Measurements from ENCODE around the gene SOD2.

The SOD2 gene

DNA sequence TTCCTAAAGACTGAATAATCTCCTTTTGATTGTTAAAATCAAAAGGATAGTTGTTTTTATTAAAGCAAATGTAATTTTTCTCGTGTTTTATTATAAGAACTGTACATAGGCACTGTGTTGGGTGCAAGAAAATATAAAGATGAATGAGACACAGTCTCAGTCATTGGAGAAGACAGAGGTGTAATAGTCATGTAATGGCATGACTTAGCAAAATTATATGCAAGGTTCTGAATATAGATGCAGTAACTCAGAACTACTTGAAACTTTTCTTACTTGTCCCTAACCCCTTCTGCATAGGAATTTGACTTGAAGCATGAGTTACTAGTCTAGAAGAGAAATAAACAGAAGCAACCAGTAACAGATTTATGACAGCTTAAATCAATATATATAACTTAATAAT, 49.1 kb upstream of the SOD2 start:
- H3K9me3 ChIP-seq (ENCODE audit: control insufficient read depth, insufficient read depth, low read depth, low read length): no peaks in the 10 kb centered on the region
- H3K4me3 ChIP-seq (ENCODE audit: low read depth, low read length): no peak overlapping the region
- POLR2A ChIA-PET: interaction anchor here (1.3 kb wide), 1 partner anchor 19 kb away, joined by 5 read pairs; the partner anchor contains the start of gene ACAT2
- peaks cover 55 to 97% of the 10 kb centered on the region in 2 experiments for H3K36me3 ChIP-seq (ENCODE audit: control insufficient read depth in 2 of 2, insufficient read depth in 1 of 2, low read length in 2 of 2)
- CTCF ChIA-PET: interaction anchor here (1.8 kb wide), 1 partner anchor 50 kb away, joined by 7 read pairs; no protein-coding TSS in a partner anchor
- peaks cover 5% of the 10 kb centered on the region; the same call in 1 of the 2 replicates for H3K4me1 ChIP-seq (ENCODE audit: control insufficient read depth, insufficient read depth, low read length)
- H3K27ac ChIP-seq (ENCODE audit: extremely low read depth, low read depth, low read length): no peak overlapping the region
- TF ChIP-seq SP3 (tag by site-specific recombination; IDR thresholded peaks at IDR 0.05): no peak
- TF ChIP-seq FEZF1 (tag by site-specific recombination; IDR thresholded peaks at IDR 0.05): no peak
- TF ChIP-seq YY1 (tag by site-specific recombination; IDR thresholded peaks at IDR 0.05): no peak
- TF ChIP-seq ZNF146 (tag by site-specific recombination; IDR thresholded peaks at IDR 0.05): no peak
- TF ChIP-seq, protein P1, sequence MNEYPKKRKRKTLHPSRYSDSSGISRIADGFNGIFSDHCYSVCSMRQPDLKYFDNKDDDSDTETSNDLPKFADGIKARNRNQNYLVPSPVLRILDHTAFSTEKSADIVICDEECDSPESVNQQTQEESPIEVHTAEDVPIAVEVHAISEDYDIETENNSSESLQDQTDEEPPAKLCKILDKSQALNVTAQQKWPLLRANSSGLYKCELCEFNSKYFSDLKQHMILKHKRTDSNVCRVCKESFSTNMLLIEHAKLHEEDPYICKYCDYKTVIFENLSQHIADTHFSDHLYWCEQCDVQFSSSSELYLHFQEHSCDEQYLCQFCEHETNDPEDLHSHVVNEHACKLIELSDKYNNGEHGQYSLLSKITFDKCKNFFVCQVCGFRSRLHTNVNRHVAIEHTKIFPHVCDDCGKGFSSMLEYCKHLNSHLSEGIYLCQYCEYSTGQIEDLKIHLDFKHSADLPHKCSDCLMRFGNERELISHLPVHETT (tag by site-specific recombination; IDR thresholded peaks at IDR 0.05): no peak
- no peak for TF ChIP-seq BCL11A (tag by site-specific recombination; IDR thresholded peaks at IDR 0.05; ENCODE audit: low read depth)
- TF ChIP-seq ZSCAN23 (tag by site-specific recombination; IDR thresholded peaks at IDR 0.05): no peak
- TF ChIP-seq ZNF174 (tag by site-specific recombination; IDR thresholded peaks at IDR 0.05): no peak
- TF ChIP-seq ZNF670 (tag by site-specific recombination; IDR thresholded peaks at IDR 0.05; ENCODE audit: low read depth): no peak
- no peak for TF ChIP-seq ZNF121 (tag by site-specific recombination; IDR thresholded peaks at IDR 0.05)
- no peak for TF ChIP-seq SP2 (tag by site-specific recombination; IDR thresholded peaks at IDR 0.05)
- no peak for TF ChIP-seq ZNF621 (tag by site-specific recombination; IDR thresholded peaks at IDR 0.05)
- no peak for TF ChIP-seq WT1 (tag by site-specific recombination; IDR thresholded peaks at IDR 0.05)
- no peak for TF ChIP-seq ZNF266 (tag by site-specific recombination; IDR thresholded peaks at IDR 0.05; ENCODE audit: low read depth)
- TF ChIP-seq ZNF335 (tag by site-specific recombination; conservative IDR thresholded peaks at IDR 0.05): no peak
- no peak for TF ChIP-seq ZNF140 (tag by site-specific recombination; IDR thresholded peaks at IDR 0.05)
- TF ChIP-seq, protein P2, sequence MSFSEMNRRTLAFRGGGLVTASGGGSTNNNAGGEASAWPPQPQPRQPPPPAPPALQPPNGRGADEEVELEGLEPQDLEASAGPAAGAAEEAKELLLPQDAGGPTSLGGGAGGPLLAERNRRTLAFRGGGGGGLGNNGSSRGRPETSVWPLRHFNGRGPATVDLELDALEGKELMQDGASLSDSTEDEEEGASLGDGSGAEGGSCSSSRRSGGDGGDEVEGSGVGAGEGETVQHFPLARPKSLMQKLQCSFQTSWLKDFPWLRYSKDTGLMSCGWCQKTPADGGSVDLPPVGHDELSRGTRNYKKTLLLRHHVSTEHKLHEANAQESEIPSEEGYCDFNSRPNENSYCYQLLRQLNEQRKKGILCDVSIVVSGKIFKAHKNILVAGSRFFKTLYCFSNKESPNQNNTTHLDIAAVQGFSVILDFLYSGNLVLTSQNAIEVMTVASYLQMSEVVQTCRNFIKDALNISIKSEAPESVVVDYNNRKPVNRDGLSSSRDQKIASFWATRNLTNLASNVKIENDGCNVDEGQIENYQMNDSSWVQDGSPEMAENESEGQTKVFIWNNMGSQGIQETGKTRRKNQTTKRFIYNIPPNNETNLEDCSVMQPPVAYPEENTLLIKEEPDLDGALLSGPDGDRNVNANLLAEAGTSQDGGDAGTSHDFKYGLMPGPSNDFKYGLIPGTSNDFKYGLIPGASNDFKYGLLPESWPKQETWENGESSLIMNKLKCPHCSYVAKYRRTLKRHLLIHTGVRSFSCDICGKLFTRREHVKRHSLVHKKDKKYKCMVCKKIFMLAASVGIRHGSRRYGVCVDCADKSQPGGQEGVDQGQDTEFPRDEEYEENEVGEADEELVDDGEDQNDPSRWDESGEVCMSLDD (tag by site-specific recombination; IDR thresholded peaks at IDR 0.05): no peak
- TF ChIP-seq ZNF792 (tag by site-specific recombination; IDR thresholded peaks at IDR 0.05): no peak
- TF ChIP-seq ZNF2 (tag by site-specific recombination; IDR thresholded peaks at IDR 0.05): no peak

DNA sequence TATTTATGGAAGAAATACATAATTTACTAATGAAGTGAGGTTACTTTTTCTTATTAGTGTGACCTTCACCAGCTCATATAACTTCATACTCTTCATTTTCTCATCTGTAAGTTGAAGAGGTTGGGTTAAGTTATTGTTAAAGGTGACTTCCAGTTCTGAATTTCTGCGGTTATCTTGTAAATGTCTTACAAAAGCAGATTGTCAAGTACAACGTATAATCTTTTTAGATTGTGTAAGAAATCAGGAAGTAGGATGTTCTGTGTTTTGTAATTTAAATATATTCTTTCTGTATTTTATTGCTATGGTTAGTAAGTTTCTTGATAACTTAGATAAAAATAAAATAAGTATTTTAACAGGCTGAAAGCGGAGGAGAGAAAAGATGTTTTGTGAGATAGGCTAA, 46.3 kb upstream of the SOD2 start:
- Histone ChIP-seq H3K9me3 (ENCODE audit: control insufficient read depth, insufficient read depth, low read depth, low read length) (no peaks in the 10 kb centered on the region), H3K27ac (ENCODE audit: extremely low read depth, low read depth, low read length) (no peak overlapping the region), H3K4me3 (ENCODE audit: low read depth, low read length) (no peak overlapping the region), H3K36me3 (ENCODE audit: control insufficient read depth in 2 of 2, insufficient read depth in 1 of 2, low read length in 2 of 2) (peaks cover 42 to 75% of the 10 kb centered on the region in 2 experiments), H3K4me1 (ENCODE audit: control insufficient read depth, insufficient read depth, low read length) (peaks cover 5% of the 10 kb centered on the region; the same call in 1 of the 2 replicates)
- ChIA-PET POLR2A (no interaction called here), CTCF (interaction anchor here (0.6 to 2.0 kb wide), 3 partner anchors 19 to 554 kb away, joined by 4 to 5 read pairs (median 4); no protein-coding TSS in a partner anchor)
- TF ChIP-seq SCRT1 (tag by site-specific recombination; IDR thresholded peaks at IDR 0.05; ENCODE audit: borderline replicate concordance) (no peak), ZNF140 (tag by site-specific recombination; IDR thresholded peaks at IDR 0.05) (no peak), ZNF571 (tag by site-specific recombination; IDR thresholded peaks at IDR 0.05) (no peak)
- TF ChIP-seq, protein P3, sequence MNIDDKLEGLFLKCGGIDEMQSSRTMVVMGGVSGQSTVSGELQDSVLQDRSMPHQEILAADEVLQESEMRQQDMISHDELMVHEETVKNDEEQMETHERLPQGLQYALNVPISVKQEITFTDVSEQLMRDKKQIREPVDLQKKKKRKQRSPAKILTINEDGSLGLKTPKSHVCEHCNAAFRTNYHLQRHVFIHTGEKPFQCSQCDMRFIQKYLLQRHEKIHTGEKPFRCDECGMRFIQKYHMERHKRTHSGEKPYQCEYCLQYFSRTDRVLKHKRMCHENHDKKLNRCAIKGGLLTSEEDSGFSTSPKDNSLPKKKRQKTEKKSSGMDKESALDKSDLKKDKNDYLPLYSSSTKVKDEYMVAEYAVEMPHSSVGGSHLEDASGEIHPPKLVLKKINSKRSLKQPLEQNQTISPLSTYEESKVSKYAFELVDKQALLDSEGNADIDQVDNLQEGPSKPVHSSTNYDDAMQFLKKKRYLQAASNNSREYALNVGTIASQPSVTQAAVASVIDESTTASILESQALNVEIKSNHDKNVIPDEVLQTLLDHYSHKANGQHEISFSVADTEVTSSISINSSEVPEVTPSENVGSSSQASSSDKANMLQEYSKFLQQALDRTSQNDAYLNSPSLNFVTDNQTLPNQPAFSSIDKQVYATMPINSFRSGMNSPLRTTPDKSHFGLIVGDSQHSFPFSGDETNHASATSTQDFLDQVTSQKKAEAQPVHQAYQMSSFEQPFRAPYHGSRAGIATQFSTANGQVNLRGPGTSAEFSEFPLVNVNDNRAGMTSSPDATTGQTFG (tag by site-specific recombination; IDR thresholded peaks at IDR 0.05; ENCODE audit: borderline replicate concordance): no peak
- TF ChIP-seq, protein P4, sequence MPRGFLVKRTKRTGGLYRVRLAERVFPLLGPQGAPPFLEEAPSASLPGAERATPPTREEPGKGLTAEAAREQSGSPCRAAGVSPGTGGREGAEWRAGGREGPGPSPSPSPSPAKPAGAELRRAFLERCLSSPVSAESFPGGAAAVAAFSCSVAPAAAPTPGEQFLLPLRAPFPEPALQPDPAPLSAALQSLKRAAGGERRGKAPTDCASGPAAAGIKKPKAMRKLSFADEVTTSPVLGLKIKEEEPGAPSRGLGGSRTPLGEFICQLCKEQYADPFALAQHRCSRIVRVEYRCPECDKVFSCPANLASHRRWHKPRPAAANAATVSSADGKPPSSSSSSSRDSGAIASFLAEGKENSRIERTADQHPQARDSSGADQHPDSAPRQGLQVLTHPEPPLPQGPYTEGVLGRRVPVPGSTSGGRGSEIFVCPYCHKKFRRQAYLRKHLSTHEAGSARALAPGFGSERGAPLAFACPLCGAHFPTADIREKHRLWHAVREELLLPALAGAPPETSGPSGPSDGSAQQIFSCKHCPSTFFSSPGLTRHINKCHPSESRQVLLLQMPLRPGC (tag by site-specific recombination; IDR thresholded peaks at IDR 0.05): no peak
- TF ChIP-seq, protein P5, sequence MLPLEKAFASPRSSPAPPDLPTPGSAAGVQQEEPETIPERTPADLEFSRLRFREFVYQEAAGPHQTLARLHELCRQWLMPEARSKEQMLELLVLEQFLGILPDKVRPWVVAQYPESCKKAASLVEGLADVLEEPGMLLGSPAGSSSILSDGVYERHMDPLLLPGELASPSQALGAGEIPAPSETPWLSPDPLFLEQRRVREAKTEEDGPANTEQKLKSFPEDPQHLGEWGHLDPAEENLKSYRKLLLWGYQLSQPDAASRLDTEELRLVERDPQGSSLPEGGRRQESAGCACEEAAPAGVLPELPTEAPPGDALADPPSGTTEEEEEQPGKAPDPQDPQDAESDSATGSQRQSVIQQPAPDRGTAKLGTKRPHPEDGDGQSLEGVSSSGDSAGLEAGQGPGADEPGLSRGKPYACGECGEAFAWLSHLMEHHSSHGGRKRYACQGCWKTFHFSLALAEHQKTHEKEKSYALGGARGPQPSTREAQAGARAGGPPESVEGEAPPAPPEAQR (tag by site-specific recombination; IDR thresholded peaks at IDR 0.05): no peak
